Measurements from ENCODE around the gene CRIP1. TPM values are rescaled to one million over a fixed set of nuclear protein-coding genes. Genes with fewer than 3 reads are reported as not detected.
A peak's percentile ranks its signal among the peaks of the same experiment; 100 is the strongest.

The CRIP1 gene
- total RNA-seq, 1 experiment from 2014 or later: 5.4 TPM

DNA sequence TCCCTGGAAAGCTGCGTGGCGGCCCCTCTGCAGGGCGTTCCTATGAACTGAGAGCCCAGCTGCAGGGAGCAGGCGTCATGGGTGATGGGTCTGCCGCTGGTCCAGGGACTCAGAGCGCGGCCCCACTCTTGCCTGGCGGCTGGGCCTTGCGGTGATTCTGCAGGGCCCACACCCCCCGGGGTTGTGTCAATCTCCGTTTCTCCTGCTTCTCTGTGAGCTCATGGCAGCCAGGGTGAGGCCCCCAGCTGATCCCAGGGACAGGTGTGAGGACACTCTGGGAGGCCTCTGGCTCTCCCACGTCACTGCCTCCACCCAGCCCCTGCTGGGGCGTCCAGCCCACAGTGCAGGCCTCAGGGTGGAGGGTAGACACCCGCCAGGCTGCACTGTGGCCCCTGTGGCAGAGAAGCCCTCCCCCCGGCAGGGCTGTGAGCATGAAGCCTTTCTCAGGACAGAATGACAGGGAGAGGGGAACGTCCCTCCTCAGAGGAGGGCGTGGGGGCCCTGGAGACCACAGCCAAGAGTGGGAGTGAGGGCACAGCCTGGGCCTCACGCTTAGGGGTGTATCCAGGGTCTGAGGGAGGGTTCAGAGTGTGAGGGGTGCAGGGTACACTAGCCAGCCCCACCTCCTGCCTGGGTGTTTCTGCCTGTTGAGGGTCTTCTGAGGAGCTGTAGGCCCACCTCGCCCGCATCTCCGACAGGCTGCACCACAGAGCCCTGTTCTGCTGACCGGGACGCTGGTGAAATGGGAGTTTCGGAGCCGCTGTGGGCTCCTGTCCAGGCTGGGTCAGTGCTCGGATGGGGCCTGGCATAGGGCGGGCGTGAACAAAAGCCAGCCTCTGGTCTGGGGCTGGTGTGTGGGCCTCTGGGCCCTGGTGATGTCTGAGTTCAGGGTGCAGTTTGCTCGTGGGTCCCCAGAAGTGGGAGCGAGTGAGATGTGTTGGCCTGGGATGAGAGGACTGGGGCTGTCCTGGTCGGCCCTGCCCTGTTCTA lies 38.7 kb upstream of the CRIP1 start:
- DNase-seq: no peak
- Histone ChIP-seq H3K36me3 (replicated peaks; ENCODE audit: control insufficient read depth, insufficient read depth, low read length) (peaks cover 22% of the 10 kb centered on the region), H3K27me3 (ENCODE audit: control insufficient read depth, insufficient read depth, low read length) (no peaks in the 10 kb centered on the region), H3K4me3 (ENCODE audit: insufficient read depth, low read depth, low read length) (no peak overlapping the region)

DNA sequence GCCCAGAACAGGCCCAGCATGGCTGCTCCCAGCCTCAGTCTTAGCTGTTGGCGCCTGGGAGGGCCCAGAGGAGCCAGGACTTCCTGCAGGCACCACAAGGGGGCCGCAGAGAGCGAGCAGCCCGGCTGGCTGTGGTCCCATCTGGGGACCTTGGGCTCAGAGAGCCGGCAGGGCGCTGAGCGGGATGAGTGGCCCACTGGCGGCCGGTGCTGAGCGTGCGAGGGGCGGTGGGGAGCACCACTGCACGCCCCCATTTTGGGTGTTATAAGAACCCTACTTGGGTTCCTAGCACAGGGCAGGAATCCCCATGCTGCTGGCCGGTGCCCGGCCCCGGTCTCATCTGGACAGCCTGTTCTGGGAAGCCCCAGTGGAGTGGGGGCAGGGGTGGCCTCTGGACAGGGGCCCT lies 38.0 kb upstream of the CRIP1 start:
- H3K27me3 ChIP-seq (ENCODE audit: control insufficient read depth, insufficient read depth, low read length): no peaks in the 10 kb centered on the region
- no peak overlapping the region for H3K4me3 ChIP-seq (ENCODE audit: insufficient read depth, low read depth, low read length)
- peaks cover 20% of the 10 kb centered on the region for H3K36me3 ChIP-seq (replicated peaks; ENCODE audit: control insufficient read depth, insufficient read depth, low read length)
- peak; percentile 98 for DNase-seq

DNA sequence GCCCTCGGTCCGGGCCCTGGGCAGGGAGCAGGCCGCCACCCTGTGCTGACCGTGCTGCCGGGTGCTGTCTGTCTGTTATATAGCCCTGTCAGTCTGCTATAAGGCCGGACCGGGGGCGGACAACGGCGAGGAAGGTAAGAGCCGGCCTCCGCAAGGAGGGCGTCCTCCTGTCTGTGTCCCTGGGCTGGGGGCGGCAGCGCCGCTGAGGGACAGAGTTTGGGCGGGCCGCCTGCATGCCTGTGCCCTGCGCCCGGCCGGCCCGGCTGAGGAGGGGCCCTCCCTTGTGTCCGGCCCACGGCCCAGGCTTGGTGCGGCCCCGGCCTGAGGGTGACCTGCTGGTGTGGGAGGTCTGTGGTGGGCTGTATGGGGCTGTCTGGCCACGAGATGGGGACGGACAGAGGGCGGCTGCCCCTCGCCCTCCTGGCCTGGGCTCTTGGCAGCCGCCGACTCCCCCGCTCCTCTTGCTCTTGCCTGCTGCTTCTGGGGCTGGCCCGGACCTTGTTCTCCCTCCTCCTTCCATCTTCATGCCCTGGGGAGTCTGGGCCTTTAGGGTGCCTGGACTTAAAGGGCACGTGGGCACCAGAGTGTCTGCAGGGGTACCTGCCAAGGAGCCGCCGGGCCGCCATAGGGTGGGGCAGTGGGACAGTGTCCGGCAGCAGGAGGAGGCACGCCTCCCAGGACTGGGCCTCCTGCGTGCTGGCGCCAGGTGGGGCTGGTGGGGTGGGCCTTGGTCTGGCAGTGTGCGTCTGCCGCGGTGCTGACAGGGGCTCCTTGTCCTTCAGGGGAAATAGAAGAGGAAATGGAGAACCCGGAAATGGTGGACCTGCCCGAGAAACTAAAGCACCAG lies 37.2 kb upstream of the CRIP1 start:
- Histone ChIP-seq H3K4me3 (ENCODE audit: insufficient read depth, low read depth, low read length) (no peak overlapping the region), H3K36me3 (replicated peaks; ENCODE audit: control insufficient read depth, insufficient read depth, low read length) (peaks cover 24% of the 10 kb centered on the region), H3K27me3 (ENCODE audit: control insufficient read depth, insufficient read depth, low read length) (no peaks in the 10 kb centered on the region)
- DNase-seq: no peak

DNA sequence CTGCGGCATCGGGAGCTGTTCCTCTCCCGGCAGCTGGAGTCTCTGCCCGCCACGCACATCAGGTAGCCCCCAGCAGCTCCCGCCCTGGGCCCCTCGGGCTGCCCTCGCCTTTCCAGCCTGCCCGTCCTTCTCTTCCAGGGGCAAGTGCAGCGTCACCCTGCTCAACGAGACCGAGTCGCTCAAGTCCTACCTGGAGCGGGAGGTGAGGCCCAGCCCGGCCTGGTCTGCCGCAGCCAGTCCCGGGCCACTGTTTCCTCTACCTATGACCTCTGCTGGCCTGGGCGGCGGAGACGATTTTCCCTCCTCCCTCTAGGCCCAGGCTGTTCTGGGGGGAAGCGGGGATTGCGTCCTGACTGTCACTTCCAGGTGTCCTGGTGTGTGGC lies 36.6 kb upstream of the CRIP1 start:
- H3K4me3 ChIP-seq (ENCODE audit: insufficient read depth, low read depth, low read length): no peak overlapping the region
- peaks cover 24% of the 10 kb centered on the region for H3K36me3 ChIP-seq (replicated peaks; ENCODE audit: control insufficient read depth, insufficient read depth, low read length)
- DNase-seq: no peak
- no peaks in the 10 kb centered on the region for H3K27me3 ChIP-seq (ENCODE audit: control insufficient read depth, insufficient read depth, low read length)

DNA sequence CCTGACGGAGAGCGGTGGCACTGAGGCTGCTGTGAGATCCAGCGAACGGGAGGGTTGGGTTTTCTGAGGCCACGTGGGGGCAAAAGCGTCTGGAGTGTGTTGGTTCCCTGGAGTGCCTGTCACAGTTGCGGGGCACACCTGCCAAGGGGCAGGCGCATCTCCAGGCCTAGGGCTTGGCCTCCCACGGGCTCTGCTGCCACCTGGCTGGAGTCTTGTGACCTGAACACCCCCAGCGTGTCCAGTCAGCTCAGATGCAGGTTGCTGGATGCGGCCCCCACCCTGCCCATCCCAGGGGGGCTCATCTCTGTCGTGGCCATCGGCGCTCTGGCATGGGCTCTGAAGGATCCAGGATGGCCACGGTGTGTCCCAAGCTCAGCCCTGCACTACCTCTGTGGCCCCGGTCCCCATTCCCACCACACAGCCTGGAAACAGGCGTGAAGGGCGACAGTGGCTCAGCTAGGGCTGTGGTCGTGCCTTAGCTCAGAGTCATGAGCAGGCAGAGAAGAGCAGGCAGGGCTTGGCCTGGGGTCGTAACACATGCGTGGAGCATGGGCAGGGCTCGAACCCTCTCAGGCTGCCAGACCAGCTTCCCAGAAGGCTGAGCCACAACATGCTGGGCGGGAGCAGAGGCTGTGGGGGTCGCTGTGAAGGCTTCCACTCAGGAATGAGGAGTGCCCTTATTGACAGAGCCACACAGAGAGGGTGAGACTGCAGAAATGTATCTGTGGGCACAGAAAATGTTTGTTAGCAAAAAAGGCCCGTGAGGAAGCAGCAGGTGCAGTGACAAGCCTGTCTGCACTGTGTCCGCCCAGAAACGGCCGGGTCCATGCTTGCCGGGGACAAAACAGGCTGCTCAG lies 35.6 kb upstream of the CRIP1 start:
- Histone ChIP-seq H3K27me3 (ENCODE audit: control insufficient read depth, insufficient read depth, low read length) (no peaks in the 10 kb centered on the region), H3K4me3 (ENCODE audit: insufficient read depth, low read depth, low read length) (no peak overlapping the region), H3K36me3 (replicated peaks; ENCODE audit: control insufficient read depth, insufficient read depth, low read length) (peaks cover 28% of the 10 kb centered on the region)
- no peak for DNase-seq

DNA sequence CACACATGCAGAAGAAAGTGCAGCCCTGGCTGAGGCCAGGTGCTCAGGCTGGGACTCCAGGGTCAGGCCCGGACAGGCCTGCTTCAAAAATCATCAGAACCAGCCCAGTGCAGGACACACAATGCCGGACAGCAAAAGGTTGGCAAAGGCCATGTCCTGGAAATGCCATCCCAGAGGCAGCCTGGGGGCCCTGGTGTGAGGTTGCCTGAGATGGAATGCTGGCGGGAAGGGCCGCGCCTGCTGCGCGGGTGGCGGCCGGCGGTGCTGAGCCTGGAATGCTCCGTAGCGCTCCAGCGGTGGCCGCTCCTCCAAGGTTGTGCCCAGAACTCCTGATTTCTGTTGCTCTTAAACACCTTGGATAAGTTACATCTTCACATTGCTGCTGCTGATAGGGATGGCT lies 33.7 kb upstream of the CRIP1 start:
- no peak for DNase-seq
- no peak overlapping the region for H3K4me3 ChIP-seq (ENCODE audit: insufficient read depth, low read depth, low read length)
- H3K27me3 ChIP-seq (ENCODE audit: control insufficient read depth, insufficient read depth, low read length): no peaks in the 10 kb centered on the region
- H3K36me3 ChIP-seq (replicated peaks; ENCODE audit: control insufficient read depth, insufficient read depth, low read length): peaks cover 30% of the 10 kb centered on the region

DNA sequence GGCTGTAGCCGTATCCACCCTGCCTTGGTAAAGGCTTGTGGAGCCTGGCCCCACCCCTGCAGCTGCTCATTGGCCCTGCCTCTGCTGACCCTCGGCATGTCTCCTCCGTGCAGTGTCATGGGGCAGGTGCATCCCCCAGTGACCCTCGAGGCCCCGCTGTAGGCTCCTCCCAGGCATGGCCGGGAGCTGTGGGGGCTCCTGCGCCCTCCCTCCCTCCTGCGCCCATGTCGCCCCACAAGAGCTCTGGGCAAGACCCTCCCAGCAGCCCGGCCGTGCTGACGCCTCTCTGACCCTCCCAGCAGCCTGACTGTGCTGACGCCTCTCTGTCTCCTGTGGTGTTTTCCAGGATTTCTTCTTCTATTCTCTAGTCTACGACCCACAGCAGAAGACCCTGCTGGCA lies 32.8 kb upstream of the CRIP1 start:
- peaks cover 30% of the 10 kb centered on the region for H3K36me3 ChIP-seq (replicated peaks; ENCODE audit: control insufficient read depth, insufficient read depth, low read length)
- no peaks in the 10 kb centered on the region for H3K27me3 ChIP-seq (ENCODE audit: control insufficient read depth, insufficient read depth, low read length)
- no peak for DNase-seq
- H3K4me3 ChIP-seq (ENCODE audit: insufficient read depth, low read depth, low read length): no peak overlapping the region

DNA sequence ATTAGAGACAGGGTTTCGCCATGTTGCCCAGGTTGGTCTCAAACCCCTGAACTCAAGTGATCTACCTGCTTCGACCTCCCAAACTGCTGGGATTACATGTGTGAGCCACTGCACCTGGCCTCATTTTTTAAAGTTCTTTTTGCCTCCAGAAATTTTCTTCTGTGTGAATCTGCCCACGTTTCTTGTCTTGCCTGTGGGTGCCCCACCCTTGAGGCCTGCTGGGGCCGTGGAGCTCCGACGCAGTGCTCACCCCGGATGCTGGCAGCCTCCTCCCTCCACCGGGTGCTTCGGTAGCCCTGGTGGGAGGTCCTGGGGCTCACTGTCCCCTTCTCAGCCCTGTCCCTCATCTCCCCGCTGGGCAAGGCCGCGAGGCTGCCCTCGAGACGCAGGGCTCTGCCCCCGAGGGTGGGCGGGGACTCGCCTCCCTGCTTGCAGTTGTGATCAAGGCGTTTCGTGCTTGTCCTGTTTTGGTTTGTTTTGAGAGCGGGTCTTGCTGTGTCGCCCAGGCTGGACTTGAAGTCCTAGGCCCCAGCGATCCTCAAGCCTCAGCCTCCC lies 31.5 kb upstream of the CRIP1 start:
- DNase-seq: no peak
- H3K36me3 ChIP-seq (replicated peaks; ENCODE audit: control insufficient read depth, insufficient read depth, low read length): peaks cover 30% of the 10 kb centered on the region
- H3K27me3 ChIP-seq (ENCODE audit: control insufficient read depth, insufficient read depth, low read length): no peaks in the 10 kb centered on the region
- no peak overlapping the region for H3K4me3 ChIP-seq (ENCODE audit: insufficient read depth, low read depth, low read length)

DNA sequence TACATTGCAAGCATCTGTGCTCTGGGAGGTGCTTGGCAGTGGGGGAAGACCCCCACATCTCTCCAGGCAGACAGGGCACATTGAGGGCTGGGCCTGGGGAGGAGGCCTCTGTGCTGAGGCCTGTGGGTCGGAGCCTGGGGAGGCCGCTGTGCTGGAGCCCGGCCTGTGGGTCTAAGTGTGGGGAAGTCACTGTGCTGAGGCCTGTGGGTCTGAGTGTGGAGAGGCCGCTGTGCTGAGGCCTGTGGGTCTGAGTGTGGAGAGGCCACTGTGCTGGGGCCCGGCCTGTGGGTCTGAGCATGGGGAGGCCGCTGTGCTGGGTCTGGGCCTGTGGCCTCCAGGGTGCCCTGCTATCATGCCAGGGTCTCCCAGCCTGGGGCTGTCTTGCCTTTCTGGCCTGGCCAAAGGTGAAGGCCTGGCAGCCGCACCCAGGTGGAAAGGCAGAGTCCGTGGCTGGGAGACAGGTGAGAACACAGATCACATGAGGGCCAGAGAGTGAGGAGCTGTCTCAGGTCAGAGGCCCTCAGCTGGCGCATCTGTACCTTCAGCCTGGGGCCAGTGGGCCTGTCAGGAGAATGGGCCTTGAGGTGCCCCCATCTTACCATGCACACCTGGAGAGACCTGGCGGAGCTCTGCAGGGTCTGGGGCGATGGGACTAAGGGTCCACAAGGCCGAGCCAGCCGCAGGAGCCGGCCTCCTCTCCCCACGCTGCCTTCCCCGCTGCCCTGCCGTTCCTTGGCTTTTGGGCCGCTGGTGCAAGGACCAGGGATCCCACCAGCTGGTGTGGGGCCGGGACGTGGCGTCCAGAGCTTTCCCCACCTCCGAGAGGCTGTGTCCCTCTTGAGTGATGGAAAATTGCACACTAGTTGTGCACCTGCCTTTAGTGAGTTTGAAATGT lies 30.7 kb upstream of the CRIP1 start:
- DNase-seq: no peak
- peaks cover 31% of the 10 kb centered on the region for H3K36me3 ChIP-seq (replicated peaks; ENCODE audit: control insufficient read depth, insufficient read depth, low read length)
- no peaks in the 10 kb centered on the region for H3K27me3 ChIP-seq (ENCODE audit: control insufficient read depth, insufficient read depth, low read length)
- H3K4me3 ChIP-seq (ENCODE audit: insufficient read depth, low read depth, low read length): no peak overlapping the region

DNA sequence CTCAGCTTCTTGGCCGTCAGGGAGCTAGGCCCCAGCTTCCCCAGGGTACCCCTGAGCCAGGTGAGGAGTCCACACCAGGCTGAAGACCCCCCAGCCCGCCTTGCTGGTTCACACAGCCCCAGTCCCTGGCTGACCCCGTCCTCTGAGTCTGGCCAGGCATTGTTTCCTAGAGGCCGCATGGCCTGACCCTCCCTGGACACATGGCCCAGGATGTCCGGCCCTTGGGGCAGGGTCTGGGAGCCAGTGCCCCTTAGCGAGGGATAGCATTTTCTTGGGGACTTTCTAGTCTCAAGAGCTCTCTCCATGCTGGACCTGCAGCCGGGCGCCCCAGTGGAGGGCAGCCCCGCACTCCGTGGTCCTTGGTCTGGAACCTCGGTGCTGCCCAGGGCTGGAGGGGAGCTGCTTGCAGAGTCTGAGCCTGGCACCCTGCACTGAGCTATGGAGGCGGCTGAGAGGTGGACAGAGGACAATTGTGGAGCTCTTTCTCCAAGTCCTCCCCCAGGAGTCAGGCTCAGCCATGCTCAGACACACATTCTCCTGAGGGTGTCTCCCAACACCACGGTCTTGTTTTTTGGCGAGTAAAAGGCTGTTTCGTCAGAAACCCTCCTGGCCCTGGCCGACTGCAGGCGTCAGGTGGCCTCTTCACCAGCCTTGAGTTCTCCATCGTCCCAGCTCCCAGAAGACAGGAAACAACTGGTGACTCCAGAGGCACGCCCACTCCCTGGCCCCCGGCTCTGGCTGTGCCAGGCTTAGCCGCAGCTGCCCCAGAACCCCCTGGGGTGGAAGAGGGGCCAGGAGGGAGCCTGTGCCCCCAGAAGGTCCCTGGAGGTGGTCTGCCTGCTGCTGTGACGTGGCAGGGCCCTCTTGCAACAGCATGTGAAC lies 29.7 kb upstream of the CRIP1 start:
- peaks cover 28% of the 10 kb centered on the region for H3K36me3 ChIP-seq (replicated peaks; ENCODE audit: control insufficient read depth, insufficient read depth, low read length)
- H3K4me3 ChIP-seq (ENCODE audit: insufficient read depth, low read depth, low read length): no peak overlapping the region
- H3K27me3 ChIP-seq (ENCODE audit: control insufficient read depth, insufficient read depth, low read length): no peaks in the 10 kb centered on the region
- no peak for DNase-seq

DNA sequence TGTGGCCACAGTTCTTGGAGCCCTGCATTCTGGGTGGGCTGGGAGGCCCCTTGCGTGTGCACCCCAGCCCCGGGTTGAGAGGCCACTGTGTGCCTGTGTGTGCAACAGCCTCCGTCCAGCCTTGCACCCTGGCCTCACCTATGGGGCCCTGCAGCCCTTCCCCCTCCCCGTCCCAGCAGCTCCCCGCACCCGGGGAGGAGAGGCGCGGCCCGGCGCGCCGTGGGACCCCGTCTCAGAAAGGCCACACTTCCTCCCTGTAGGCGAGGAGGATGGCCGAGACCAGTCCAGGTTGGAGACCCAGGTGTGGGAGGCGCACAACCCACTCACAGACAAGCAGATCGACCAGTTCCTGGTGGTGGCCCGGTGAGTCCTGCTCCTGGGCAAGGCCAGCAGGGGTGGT lies 28.7 kb upstream of the CRIP1 start:
- no peaks in the 10 kb centered on the region for H3K27me3 ChIP-seq (ENCODE audit: control insufficient read depth, insufficient read depth, low read length)
- DNase-seq: no peak
- no peak overlapping the region for H3K4me3 ChIP-seq (ENCODE audit: insufficient read depth, low read depth, low read length)
- peaks cover 21% of the 10 kb centered on the region for H3K36me3 ChIP-seq (replicated peaks; ENCODE audit: control insufficient read depth, insufficient read depth, low read length)

DNA sequence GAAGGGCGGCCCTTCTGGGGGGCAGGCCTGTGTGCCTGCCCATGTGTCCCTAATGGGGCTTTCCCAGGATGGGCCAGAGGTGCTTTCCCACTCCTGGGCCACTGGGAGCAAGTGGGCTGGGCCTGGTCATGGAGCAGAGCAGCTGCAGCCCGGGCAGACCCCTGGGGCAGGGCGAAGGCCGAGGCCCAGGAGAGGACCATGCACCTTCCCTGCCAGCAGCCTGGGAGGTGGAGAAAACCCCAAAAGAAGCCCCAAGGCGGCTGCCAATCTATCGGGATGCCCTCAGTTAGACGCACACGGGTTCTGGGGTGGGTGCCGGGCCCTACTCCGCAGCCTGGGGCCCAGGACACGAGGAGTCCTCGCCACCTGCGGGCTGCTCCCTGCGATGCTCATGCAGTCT lies 28.1 kb upstream of the CRIP1 start:
- no peak overlapping the region for H3K4me3 ChIP-seq (ENCODE audit: insufficient read depth, low read depth, low read length)
- H3K36me3 ChIP-seq (replicated peaks; ENCODE audit: control insufficient read depth, insufficient read depth, low read length): peaks cover 26% of the 10 kb centered on the region
- no peak for DNase-seq
- H3K27me3 ChIP-seq (ENCODE audit: control insufficient read depth, insufficient read depth, low read length): no peaks in the 10 kb centered on the region

All from H7 (cell line).